NCI-H2107 (cell line): ENCODE measurements around the gene OSER1.
"Not testable (repeated sequence)": the region's sequence is repeated elsewhere in the genome, so short reads cannot be mapped to it uniquely, and the experiment has no call there.

Experiments
- DNase-seq: peaks from one replicate; lab custom pipeline; 2025; lab: John Stamatoyannopoulos, UW

OSER1 gene

GRCh38 chr20:44200983-44201382, 9.6 kb downstream of the OSER1 start:
- no peak for DNase-seq

GRCh38 chr20:44200371-44200770, 10.2 kb downstream of the OSER1 start:
- DNase-seq: no peak

- DNase-seq: no peak
Measured at GRCh38 chr20:44199877-44200276, 10.7 kb downstream of the OSER1 start.

GRCh38 chr20:44198872-44199271, 11.7 kb downstream of the OSER1 start:
- no peak for DNase-seq

- no peak for DNase-seq
Measured at GRCh38 chr20:44196271-44196670, 14.3 kb downstream of the OSER1 start.

GRCh38 chr20:44195605-44196004, 15.0 kb downstream of the OSER1 start:
- DNase-seq: no peak

GRCh38 chr20:44193801-44194200, 16.8 kb downstream of the OSER1 start:
- DNase-seq: no peak

GRCh38 chr20:44191640-44192039, 18.9 kb downstream of the OSER1 start:
- not testable (repeated sequence) for DNase-seq

GRCh38 chr20:44190197-44190852, 20.2 kb downstream of the OSER1 start:
- DNase-seq: not testable (repeated sequence)

- DNase-seq: no peak
Measured at GRCh38 chr20:44188752-44189151, 21.8 kb downstream of the OSER1 start.

- no peak for DNase-seq
Measured at GRCh38 chr20:44187772-44188709, 22.5 kb downstream of the OSER1 start.

GRCh38 chr20:44187054-44187771, 23.4 kb downstream of the OSER1 start, which contains the start of gene JPH2:
TSS of gene JPH2 (minus strand) at chr20:44187188. CDS start at chr20:44186705, 483 bp downstream.
- no peak for DNase-seq

GRCh38 chr20:44186674-44187053, 23.9 kb downstream of the OSER1 start:
- DNase-seq: no peak

- no peak for DNase-seq
Measured at GRCh38 chr20:44186201-44186600, 24.4 kb downstream of the OSER1 start.

- no peak for DNase-seq
Measured at GRCh38 chr20:44185574-44185973, 25.0 kb downstream of the OSER1 start.

GRCh38 chr20:44183282-44183681, 27.3 kb downstream of the OSER1 start:
- no peak for DNase-seq

- DNase-seq: no peak
Measured at GRCh38 chr20:44182863-44183262, 27.7 kb downstream of the OSER1 start.

- no peak for DNase-seq
Measured at GRCh38 chr20:44182135-44182765, 28.3 kb downstream of the OSER1 start.

GRCh38 chr20:44181611-44182010, 29.0 kb downstream of the OSER1 start:
- DNase-seq: no peak

GRCh38 chr20:44180814-44181213, 29.8 kb downstream of the OSER1 start:
- DNase-seq: no peak

GRCh38 chr20:44176833-44177534, 33.6 kb downstream of the OSER1 start:
- DNase-seq: no peak
